HEK293 (cell line): ENCODE data around the gene LRRC75A.

ENCODE experiments used
- HOXA7 ChIP-seq: sonication (generic); formaldehyde crosslinking; IDR thresholded peaks from 2 replicates; pipeline ENCODE4 v1.8.1; 2022; ENCODE audit warnings: missing genetic modification reagents, borderline replicate concordance
- TCF7L2 ChIP-seq: IDR thresholded peaks from 2 replicates; pipeline ENCODE4 v1.6.1; 2011; ENCODE audit warnings: low read depth, mild to moderate bottlenecking, inconsistent platforms, low read length, moderate library complexity, borderline replicate concordance
- ZFHX2 ChIP-seq: fragments of 450-650 bp; formaldehyde crosslinking; conservative IDR thresholded peaks from 2 replicates; pipeline ENCODE4 v1.5.1; 2016; ENCODE audit warnings: missing biosample characterization, missing genetic modification characterization
- ZNF132 ChIP-seq: fragments of 450-650 bp; formaldehyde crosslinking; IDR thresholded peaks from 2 replicates; pipeline ENCODE4 v1.5.1; 2017; ENCODE audit warnings: missing biosample characterization, missing genetic modification characterization, borderline replicate concordance
- ZNF174 ChIP-seq: fragments of 450-650 bp; formaldehyde crosslinking; IDR thresholded peaks from 2 replicates; pipeline ENCODE4 v1.5.0; 2017; ENCODE audit warnings: missing biosample characterization, mild to moderate bottlenecking, missing genetic modification characterization
- ZNF2 ChIP-seq: fragments of 450-650 bp; formaldehyde crosslinking; IDR thresholded peaks from 2 replicates; pipeline ENCODE4 v1.5.1; 2016; ENCODE audit warnings: missing biosample characterization, missing genetic modification characterization
- ZNF830 ChIP-seq: fragments of 450-650 bp; IDR thresholded peaks from 2 replicates; pipeline ENCODE4 v1.5.0; 2018; ENCODE audit warnings: missing biosample characterization, missing genetic modification characterization, low read depth, mild to moderate bottlenecking, moderate library complexity
- ZNF843 ChIP-seq: fragments of 450-650 bp; formaldehyde crosslinking; IDR thresholded peaks from 2 replicates; pipeline ENCODE4 v1.5.1; 2016; ENCODE audit warnings: missing biosample characterization, missing genetic modification characterization
- TF ChIP-seq, protein P1 (sequence below): fragments of 450-650 bp; formaldehyde crosslinking; IDR thresholded peaks from 2 replicates; pipeline ENCODE4 v1.5.1; 2016; ENCODE audit warnings: missing biosample characterization, missing genetic modification characterization
- TF ChIP-seq, protein P2 (sequence below): fragments of 450-650 bp; formaldehyde crosslinking; IDR thresholded peaks from 2 replicates; pipeline ENCODE4 v1.5.1; 2016; ENCODE audit warnings: missing biosample characterization, missing genetic modification characterization
- TF ChIP-seq, protein P3 (sequence below): fragments of 450-650 bp; formaldehyde crosslinking; IDR thresholded peaks from 2 replicates; pipeline ENCODE4 v1.5.1; 2016; ENCODE audit warnings: missing biosample characterization, missing genetic modification characterization
- TF ChIP-seq, protein P4 (sequence below): fragments of 450-650 bp; formaldehyde crosslinking; IDR thresholded peaks from 2 replicates; pipeline ENCODE4 v1.5.1; 2016; ENCODE audit warnings: missing biosample characterization, missing genetic modification characterization

DNA sequence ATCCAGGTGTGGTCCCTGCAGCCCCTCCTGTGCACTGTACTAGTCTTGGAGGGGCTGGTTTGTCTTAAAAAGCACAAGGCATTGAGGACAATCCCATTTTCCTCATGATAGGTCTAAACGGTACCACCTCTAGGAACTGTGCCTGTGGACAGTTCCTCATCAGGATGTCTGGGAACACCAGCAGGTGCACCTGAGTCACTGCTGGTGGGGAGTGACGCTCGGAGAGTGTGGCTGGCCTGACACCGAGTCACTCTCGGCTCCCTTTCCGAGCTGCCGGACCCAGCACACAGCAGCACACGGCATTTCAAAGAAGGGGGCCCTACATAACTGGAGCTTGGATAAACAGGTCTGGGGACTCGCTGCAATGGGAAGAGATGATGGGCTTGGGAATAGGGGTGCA lies 25.6 kb downstream of the LRRC75A start:
- TF ChIP-seq, protein P1, sequence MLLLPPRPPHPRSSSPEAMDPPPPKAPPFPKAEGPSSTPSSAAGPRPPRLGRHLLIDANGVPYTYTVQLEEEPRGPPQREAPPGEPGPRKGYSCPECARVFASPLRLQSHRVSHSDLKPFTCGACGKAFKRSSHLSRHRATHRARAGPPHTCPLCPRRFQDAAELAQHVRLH, result no peak
- no peak for TF ChIP-seq ZNF830 (tag by site-specific recombination)
- TF ChIP-seq, protein P2, sequence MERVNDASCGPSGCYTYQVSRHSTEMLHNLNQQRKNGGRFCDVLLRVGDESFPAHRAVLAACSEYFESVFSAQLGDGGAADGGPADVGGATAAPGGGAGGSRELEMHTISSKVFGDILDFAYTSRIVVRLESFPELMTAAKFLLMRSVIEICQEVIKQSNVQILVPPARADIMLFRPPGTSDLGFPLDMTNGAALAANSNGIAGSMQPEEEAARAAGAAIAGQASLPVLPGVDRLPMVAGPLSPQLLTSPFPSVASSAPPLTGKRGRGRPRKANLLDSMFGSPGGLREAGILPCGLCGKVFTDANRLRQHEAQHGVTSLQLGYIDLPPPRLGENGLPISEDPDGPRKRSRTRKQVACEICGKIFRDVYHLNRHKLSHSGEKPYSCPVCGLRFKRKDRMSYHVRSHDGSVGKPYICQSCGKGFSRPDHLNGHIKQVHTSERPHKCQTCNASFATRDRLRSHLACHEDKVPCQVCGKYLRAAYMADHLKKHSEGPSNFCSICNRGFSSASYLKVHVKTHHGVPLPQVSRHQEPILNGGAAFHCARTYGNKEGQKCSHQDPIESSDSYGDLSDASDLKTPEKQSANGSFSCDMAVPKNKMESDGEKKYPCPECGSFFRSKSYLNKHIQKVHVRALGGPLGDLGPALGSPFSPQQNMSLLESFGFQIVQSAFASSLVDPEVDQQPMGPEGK (tag by site-specific recombination), result no peak
- no peak for TF ChIP-seq ZNF2 (tag by site-specific recombination)
- TF ChIP-seq ZNF132 (tag by site-specific recombination), result no peak
- no peak for TF ChIP-seq TCF7L2
- TF ChIP-seq ZNF174 (tag by site-specific recombination), result no peak
- TF ChIP-seq, protein P3, sequence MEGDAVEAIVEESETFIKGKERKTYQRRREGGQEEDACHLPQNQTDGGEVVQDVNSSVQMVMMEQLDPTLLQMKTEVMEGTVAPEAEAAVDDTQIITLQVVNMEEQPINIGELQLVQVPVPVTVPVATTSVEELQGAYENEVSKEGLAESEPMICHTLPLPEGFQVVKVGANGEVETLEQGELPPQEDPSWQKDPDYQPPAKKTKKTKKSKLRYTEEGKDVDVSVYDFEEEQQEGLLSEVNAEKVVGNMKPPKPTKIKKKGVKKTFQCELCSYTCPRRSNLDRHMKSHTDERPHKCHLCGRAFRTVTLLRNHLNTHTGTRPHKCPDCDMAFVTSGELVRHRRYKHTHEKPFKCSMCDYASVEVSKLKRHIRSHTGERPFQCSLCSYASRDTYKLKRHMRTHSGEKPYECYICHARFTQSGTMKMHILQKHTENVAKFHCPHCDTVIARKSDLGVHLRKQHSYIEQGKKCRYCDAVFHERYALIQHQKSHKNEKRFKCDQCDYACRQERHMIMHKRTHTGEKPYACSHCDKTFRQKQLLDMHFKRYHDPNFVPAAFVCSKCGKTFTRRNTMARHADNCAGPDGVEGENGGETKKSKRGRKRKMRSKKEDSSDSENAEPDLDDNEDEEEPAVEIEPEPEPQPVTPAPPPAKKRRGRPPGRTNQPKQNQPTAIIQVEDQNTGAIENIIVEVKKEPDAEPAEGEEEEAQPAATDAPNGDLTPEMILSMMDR (tag by site-specific recombination), result no peak
- no peak for TF ChIP-seq HOXA7 (CRISPR knock-in tag)
- TF ChIP-seq, protein P4, sequence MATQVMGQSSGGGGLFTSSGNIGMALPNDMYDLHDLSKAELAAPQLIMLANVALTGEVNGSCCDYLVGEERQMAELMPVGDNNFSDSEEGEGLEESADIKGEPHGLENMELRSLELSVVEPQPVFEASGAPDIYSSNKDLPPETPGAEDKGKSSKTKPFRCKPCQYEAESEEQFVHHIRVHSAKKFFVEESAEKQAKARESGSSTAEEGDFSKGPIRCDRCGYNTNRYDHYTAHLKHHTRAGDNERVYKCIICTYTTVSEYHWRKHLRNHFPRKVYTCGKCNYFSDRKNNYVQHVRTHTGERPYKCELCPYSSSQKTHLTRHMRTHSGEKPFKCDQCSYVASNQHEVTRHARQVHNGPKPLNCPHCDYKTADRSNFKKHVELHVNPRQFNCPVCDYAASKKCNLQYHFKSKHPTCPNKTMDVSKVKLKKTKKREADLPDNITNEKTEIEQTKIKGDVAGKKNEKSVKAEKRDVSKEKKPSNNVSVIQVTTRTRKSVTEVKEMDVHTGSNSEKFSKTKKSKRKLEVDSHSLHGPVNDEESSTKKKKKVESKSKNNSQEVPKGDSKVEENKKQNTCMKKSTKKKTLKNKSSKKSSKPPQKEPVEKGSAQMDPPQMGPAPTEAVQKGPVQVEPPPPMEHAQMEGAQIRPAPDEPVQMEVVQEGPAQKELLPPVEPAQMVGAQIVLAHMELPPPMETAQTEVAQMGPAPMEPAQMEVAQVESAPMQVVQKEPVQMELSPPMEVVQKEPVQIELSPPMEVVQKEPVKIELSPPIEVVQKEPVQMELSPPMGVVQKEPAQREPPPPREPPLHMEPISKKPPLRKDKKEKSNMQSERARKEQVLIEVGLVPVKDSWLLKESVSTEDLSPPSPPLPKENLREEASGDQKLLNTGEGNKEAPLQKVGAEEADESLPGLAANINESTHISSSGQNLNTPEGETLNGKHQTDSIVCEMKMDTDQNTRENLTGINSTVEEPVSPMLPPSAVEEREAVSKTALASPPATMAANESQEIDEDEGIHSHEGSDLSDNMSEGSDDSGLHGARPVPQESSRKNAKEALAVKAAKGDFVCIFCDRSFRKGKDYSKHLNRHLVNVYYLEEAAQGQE, result no peak
- no peak for TF ChIP-seq ZFHX2 (tag by site-specific recombination)
- TF ChIP-seq ZNF843, result no peak
